ENCODE data around the gene IFNL2.
"Not testable (repeated sequence)": the region's sequence is repeated elsewhere in the genome, so short reads cannot be mapped to it uniquely, and the experiment has no call there.

DNA sequence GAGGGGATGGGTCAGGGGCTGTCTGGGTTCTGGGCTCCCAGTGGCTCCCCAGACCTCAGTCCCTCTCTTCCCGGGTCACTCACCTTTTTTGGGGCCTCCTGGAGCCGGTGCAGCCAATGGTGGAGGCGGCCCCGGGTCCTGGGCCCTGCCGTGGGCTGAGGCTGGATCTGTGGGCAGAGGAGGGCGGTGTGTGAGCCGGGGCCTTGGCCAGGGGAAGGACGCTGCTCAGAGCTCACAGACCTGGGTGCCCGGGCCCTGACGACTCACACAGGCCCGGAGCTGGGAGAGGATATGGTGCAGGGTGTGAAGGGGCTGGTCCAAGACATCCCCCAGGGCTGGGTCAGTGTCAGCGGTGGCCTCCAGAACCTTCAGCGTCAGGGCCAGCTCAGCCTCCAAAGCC lies 24.5 kb upstream of the IFNL2 start:
- TF ChIP-seq POLR2A (IDR thresholded peaks at IDR 0.05; ENCODE audit: low read depth, low read length); POLR2AphosphoS5 (IDR thresholded peaks at IDR 0.05; ENCODE audit: insufficient read depth, low read depth, low read length); MYC (IDR thresholded peaks at IDR 0.05; ENCODE audit: low read depth, low read length); MAX (IDR thresholded peaks at IDR 0.05; ENCODE audit: insufficient read depth, insufficient read length); EZH2 (IDR thresholded peaks at IDR 0.05; ENCODE audit: borderline replicate concordance, low read depth, low read length, severe bottlenecking); GATA2 (IDR thresholded peaks at IDR 0.05; ENCODE audit: insufficient read depth, insufficient read length, low read depth, low read length); JUN (IDR thresholded peaks at IDR 0.05; ENCODE audit: borderline replicate concordance, insufficient read depth, insufficient read length, low read depth); FOS (IDR thresholded peaks at IDR 0.05; ENCODE audit: borderline replicate concordance, insufficient read depth, low read length): not testable (repeated sequence)
- TF ChIP-seq, protein P1, sequence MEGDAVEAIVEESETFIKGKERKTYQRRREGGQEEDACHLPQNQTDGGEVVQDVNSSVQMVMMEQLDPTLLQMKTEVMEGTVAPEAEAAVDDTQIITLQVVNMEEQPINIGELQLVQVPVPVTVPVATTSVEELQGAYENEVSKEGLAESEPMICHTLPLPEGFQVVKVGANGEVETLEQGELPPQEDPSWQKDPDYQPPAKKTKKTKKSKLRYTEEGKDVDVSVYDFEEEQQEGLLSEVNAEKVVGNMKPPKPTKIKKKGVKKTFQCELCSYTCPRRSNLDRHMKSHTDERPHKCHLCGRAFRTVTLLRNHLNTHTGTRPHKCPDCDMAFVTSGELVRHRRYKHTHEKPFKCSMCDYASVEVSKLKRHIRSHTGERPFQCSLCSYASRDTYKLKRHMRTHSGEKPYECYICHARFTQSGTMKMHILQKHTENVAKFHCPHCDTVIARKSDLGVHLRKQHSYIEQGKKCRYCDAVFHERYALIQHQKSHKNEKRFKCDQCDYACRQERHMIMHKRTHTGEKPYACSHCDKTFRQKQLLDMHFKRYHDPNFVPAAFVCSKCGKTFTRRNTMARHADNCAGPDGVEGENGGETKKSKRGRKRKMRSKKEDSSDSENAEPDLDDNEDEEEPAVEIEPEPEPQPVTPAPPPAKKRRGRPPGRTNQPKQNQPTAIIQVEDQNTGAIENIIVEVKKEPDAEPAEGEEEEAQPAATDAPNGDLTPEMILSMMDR (IDR thresholded peaks at IDR 0.05; ENCODE audit: extremely low read depth in 1 of 2, insufficient read depth in 1 of 2, low read depth in 1 of 2, low read length in 2 of 2) = not testable (repeated sequence)

Data from endothelial cell of umbilical vein (primary cell).